ENCODE data around the gene DIO1.

Gene DIO1

GRCh38 chr1:53959664-53960250 is 65.8 kb downstream of the DIO1 start:
- H3K27ac ChIP-seq, result no peak overlapping the region
- peak; percentile 60 for TF ChIP-seq CTCF (conservative IDR thresholded peaks at IDR 0.05; ENCODE audit: low read depth)
- CTCF ChIA-PET, result interaction anchor here (0.6 to 1.7 kb wide), 22 partner anchors 10 to 736 kb away, joined by 3 to 23 read pairs (median 4); partner anchors contain the start of genes IFT25 and LRRC42
- peak; percentile 53 for DNase-seq (ENCODE audit: low spot score)
- POLR2A ChIA-PET (ENCODE audit: low non-redundant PET), result no interaction called here

Data from RWPE1 (cell line).